Esophagus (tissue), 2 donors: ENCODE data around the gene RPL18. TPM values are rescaled to one million over a fixed set of nuclear protein-coding genes. Genes with fewer than 3 reads are reported as not detected.
A peak's percentile ranks its signal among the peaks of the same experiment; 100 is the strongest.

Experiments used
- H3K27ac ChIP-seq, 2 donors: one replicate each; pipeline ENCODE4 v1.5.1; 2013; ENCODE audit warnings: low read depth in 2 of 2, mild to moderate bottlenecking in 2 of 2, inconsistent platforms in 1 of 2, low read length in 1 of 2, moderate library complexity in 1 of 2
- H3K27me3 ChIP-seq, 2 donors: one replicate each; pipeline ENCODE4 v1.6.1; 2013; ENCODE audit warnings: low read length in 2 of 2, control low read depth in 1 of 2, mild to moderate bottlenecking in 1 of 2; ENCODE audit not compliant: insufficient read depth in 2 of 2, control insufficient read depth in 1 of 2
- H3K36me3 ChIP-seq, 2 donors: one replicate each; pipeline ENCODE4 v1.6.1; 2013; ENCODE audit warnings: low read length in 1 of 2; ENCODE audit not compliant: control insufficient read depth in 2 of 2, insufficient read depth in 2 of 2
- H3K4me1 ChIP-seq, 2 donors: one replicate each; pipeline ENCODE4 v1.6.1; 2013; ENCODE audit warnings: low read length in 1 of 2; ENCODE audit not compliant: control insufficient read depth in 2 of 2, insufficient read depth in 2 of 2
- H3K4me3 ChIP-seq, 2 donors: one replicate each; pipeline ENCODE4 v1.5.1; 2013; ENCODE audit warnings: low read length in 2 of 2, mild to moderate bottlenecking in 2 of 2, low read depth in 1 of 2, moderate library complexity in 1 of 2
- H3K9me3 ChIP-seq, 2 donors: one replicate each; pipeline ENCODE4 v1.6.1; 2013; ENCODE audit warnings: mild to moderate bottlenecking in 2 of 2, low read depth in 1 of 2, low read length in 1 of 2, moderate library complexity in 1 of 2; ENCODE audit not compliant: control insufficient read depth in 2 of 2, insufficient read depth in 1 of 2
- WGBS, 2 donors: extraction: QIAGEN DNeasy Blood & Tissue Kit; methylation state at CpG; one replicate each; pipeline ENCODE4 v1.1.7; 2013; 5-methylcytosine and 5-hydroxymethylcytosine counted together
- polyA plus RNA-seq, 2 donors: library from polyadenylated mRNA; stranded (reverse); fragments of 200-250 nt; gene quantifications; one replicate each; pipeline ENCODE4 v1.2.3, GENCODE V29; 2013
- donor health status: healthy with polysubstance abuse.
- donor health status: Bipolar disorder and iron deficiency.

Gene RPL18
- polyA plus RNA-seq, 2 donors: 2,667 to 2,860 TPM

DNA sequence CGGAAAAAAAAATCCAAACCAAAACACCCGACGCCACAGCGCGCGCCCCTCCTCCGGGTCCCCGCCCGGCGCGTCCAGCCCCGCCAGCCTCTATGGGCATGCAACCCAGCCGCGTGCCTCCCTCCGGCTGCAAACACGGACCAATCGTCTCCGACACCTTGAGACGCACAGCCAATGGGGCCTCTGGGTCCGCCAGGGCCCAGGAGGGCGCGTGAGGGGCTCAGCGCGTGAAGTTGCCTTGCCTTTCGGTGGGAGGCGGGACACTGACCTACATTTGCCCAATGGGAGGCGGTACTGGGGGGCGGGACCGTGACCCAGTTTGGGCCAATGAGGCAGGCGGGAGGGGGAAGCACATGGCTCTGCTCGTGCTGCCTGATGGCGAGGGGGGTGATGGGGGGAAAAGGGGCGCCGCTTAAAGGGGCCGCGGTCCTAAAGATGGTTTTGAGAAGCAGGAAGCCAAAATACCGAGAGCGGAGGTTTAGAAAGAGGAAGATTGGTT is 18.5 kb upstream of the RPL18 start:
- Histone ChIP-seq H3K4me1 (peaks cover 0 to 10% of the 10 kb centered on the region in 2 donors), H3K27ac (peak overlapping the region; percentile 98 to 99), H3K27me3 (no peaks in the 10 kb centered on the region), H3K4me3 (peak overlapping the region; percentile 61 to 65), H3K9me3 (no peaks in the 10 kb centered on the region), H3K36me3 (no peaks in the 10 kb centered on the region)
- WGBS, 2 donors: 0 to 1% methylated on average over 36 to 38 of the region's 38 CpGs

DNA sequence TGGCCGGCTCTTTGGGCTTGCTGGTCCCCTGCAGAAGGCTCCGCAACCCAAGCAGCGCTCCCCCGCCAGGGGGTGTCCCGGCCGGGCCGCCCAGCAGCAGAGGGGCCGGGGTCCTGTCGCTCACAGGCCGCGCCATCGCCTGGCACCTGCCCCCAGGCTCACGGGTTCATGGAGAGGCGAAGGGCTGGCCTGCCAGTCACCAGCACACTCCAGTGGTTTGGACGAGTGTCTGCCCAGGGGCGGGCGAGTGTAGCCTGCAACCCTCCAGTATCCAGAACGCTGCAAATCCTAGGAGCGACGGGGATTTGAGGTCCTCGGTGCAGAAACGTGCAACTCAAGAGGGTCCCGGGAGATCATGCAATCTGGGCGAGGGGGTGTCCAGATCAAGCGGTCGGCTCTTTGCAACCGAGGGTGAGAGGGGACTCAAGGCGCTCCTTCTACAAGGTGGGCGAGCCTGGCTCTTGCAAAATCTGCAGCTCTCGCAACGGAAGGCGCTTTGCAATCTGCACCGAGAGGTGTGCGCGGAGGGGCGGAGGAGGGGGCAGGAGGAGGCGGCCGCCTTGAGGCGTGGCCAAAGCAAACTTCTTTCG is 18.0 kb upstream of the RPL18 start, which contains the start of gene DBP:
Gene DBP, minus strand, starts transcription at position 521 of the 590 bp plus-strand sequence. Its CDS starts 385 bp downstream, at position 136.
- Histone ChIP-seq H3K36me3 (no peaks in the 10 kb centered on the region), H3K9me3 (no peaks in the 10 kb centered on the region), H3K4me1 (peaks cover 0 to 10% of the 10 kb centered on the region in 2 donors), H3K27ac (peak within 1 kb of the TSS; percentile 98 to 99), H3K27me3 (no peaks in the 10 kb centered on the region), H3K4me3 (peak within 1 kb of the TSS; percentile 61 to 65)
- 0 to 1% methylated on average over 39 to 40 of the region's 40 CpGs for WGBS, 2 donors

DNA sequence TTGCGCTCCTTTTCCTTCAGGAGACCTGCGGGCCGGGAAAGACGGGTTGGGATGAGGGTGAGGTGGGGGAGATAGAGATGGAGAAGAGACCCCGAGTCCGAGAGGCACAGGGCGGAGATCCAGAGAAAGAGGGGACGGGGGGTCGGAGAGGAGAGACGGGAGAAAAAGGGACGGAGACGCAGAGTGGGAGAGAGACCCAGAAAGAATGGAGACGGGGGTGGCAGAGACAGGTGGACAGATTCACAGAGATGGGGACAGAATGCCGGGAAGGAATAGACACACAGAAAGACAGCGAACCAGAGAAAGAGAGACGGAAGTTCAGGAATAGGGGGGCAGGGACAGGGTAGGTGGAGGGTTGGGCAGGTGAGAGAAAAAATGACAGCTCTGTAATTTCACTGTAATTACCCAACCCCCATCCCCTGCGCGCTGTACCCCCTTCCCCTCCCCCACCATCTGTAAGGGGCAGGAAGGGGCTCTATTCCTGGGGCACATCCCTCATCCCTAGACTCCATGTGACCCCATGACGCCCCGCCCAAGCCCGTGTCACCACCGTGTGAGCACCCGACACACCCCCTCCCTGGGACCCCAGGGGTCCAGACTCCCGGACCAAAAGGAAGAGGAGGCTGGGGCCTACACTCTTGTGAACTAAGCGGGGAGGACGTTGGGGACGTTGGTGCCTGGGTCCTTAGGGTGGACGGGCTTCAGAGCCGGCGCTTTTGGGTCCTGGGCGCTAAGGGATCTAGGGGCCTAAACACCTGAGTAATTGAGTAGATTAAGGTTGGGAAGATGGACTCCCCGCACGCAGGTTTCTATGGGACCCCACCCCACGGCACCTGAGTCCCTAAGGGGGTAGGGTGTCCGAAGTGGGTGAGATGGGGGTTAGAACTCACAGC is 17.2 kb upstream of the RPL18 start:
- H3K9me3 ChIP-seq: no peaks in the 10 kb centered on the region

DNA sequence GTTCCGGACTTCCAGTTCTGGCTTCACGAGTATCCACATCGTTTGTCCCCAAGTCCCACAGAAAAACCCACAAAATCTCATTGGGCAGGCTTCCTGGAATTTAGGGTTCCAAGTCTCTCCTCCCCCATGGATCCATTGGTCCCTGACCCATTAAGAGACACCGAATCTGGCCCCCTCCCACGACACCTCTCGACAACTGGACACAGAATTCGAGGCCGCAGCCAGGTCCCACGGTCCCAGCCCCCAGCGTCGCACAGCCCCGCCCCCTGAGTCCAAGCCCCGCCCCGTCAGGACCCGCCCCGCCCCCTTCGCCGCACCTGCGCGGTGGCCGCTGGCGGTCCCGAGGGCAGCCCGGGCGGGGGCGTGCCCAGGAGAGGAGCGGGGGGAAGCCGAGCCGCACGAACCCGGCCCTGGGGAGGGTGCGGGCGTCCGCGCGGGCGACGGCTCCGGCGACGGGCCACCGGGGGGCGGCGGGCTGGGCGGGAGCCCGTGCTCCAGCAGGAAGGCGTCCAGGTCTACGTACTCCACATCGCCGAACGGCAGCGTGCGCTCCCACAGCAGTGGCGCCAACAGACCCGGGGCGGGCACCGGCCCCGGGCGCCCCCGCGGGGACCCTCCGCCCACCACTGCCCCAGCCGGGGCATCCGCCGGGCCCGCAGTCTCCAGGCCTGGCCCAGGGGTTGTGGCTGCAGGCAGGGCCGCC is 16.4 kb upstream of the RPL18 start:
- H3K4me1 ChIP-seq: peaks cover 0 to 10% of the 10 kb centered on the region in 2 donors
- no peaks in the 10 kb centered on the region for H3K9me3 ChIP-seq
- peak overlapping the region; percentile 98 to 99 for H3K27ac ChIP-seq
- H3K27me3 ChIP-seq: no peaks in the 10 kb centered on the region
- WGBS, 2 donors: 1% methylated on average over 60 to 67 of the region's 67 CpGs
- H3K4me3 ChIP-seq: peak overlapping the region; percentile 61 to 65
- no peaks in the 10 kb centered on the region for H3K36me3 ChIP-seq

More for the DNA sequence above, 17.2 kb upstream of the RPL18 start:
- no peaks in the 10 kb centered on the region for H3K36me3 ChIP-seq
- H3K4me3 ChIP-seq: peak overlapping the region; percentile 61 to 65
- peaks cover 0 to 10% of the 10 kb centered on the region in 2 donors for H3K4me1 ChIP-seq
- WGBS, 2 donors: 1 to 2% methylated on average over 35 of the region's 35 CpGs
- H3K27me3 ChIP-seq: no peaks in the 10 kb centered on the region
- H3K27ac ChIP-seq: peak overlapping the region; percentile 98 to 99

DNA sequence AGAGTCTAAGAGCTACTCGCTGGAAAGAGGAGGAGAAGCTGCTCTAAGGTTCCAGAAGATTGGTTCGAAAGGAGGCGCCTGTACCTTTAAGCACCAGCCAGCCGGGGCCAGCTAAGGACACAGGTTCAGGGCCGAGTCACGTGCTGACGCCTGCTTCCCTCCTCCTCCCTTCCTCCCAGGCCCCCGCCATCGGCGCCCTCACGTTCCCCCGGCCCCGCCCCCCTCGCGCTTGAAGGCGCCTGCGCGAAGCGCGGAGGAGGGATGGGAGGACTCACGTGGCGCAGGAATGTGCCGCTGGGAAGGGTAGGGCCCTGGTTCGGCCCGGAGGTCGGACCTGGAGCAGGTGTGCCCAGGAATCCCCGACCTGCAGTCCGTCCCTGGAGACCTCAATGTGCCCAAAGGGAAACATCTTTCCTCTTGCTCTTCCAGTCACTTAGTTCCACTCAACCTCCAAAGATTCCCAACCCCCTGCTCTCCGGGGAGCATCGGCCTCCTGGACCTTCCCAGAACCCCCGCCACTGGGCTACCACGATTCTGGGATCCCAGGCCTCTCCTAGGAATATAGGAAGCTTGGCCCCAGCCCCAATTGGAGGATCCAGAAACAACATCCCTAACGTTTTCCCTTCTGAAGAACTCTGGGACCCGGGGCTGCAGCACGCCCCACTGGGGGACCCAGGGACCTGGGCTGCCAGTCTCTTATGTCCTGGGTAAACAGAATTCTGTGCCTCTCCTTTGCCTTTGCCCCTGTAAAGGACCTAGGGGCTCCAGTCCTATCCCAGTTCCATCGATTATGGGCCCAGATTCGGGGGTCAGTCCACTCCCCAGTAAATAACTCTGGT is 15.7 kb upstream of the RPL18 start:
- Histone ChIP-seq H3K4me1 (peaks cover 0 to 13% of the 10 kb centered on the region in 2 donors), H3K4me3 (peak overlapping the region; percentile 20 to 65), H3K27me3 (no peaks in the 10 kb centered on the region), H3K9me3 (no peaks in the 10 kb centered on the region), H3K36me3 (peaks cover 0 to 7% of the 10 kb centered on the region in 2 donors), H3K27ac (peak overlapping the region; percentile 98 to 99)
- whole genome bisulfite sequencing, 2 donors: 4% methylated on average over 36 to 37 of the region's 37 CpGs

DNA sequence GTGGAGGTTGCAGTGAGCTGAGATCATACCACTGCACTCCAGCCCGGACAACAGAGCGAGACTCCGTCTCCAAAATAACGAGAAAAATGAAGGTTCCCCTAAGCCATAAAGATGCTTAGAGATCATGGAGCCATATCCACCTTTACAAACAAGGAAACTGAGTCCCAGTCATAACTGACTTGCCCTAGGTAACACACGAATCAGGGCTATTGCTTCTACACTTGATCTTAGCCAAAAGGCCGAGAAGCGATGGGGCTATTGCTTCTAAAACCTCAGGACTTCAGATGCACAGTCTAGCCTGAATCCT is 15.0 kb upstream of the RPL18 start:
- Histone ChIP-seq H3K4me3 (no peak overlapping the region), H3K9me3 (no peaks in the 10 kb centered on the region), H3K4me1 (peaks cover 0 to 13% of the 10 kb centered on the region in 2 donors), H3K27ac (peak overlapping the region; percentile 93 to 99), H3K36me3 (peaks cover 0 to 7% of the 10 kb centered on the region in 2 donors), H3K27me3 (no peaks in the 10 kb centered on the region)
- WGBS, 2 donors: 33 to 35% methylated on average over 7 of the region's 7 CpGs

DNA sequence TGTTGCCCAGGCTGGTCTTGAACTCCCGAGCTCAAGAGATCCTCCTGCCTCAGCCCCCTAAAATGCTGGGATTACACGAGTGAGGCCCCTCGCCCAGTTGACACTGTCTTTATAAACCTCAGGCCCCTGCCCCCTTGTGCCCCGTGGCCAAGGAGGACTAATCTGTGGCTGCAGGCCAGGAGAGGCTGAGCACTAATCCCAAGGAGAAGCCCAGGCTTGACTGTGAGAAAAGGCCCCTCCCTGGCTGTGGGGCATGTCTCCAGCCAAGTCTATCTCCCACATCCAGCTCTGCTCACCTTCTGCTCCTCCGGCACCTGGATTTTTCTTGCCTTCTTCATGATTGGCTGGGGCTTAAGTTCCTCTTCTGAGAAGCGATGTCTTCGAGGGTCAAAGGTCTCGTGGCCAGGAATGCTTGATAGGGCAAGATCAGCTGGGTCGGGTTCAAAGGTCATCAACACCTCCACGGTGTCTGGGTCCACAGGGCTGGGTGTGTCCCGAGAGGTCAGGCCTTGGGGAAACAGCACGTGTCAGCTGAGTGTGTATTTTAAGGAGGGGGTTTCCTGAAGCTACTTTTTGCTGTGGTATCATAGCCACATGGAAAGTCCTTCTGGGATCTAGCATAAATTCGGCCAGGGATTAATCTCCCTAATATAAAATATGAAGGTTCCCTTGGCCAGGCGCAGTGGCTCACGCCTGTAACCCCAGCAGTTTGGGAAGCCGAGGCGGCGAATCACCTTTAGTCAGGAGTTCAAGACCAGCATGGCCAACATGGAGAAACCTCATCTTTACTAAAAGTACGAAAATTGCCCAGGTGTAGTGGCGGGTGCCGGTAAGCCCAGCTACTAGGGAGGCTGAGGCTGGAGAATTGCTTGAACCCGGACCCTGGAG is 14.4 kb upstream of the RPL18 start:
- Histone ChIP-seq H3K4me3 (no peak overlapping the region), H3K4me1 (peaks cover 0 to 10% of the 10 kb centered on the region in 2 donors)
- WGBS, 2 donors: 51 to 52% methylated on average over 22 of the region's 22 CpGs

DNA sequence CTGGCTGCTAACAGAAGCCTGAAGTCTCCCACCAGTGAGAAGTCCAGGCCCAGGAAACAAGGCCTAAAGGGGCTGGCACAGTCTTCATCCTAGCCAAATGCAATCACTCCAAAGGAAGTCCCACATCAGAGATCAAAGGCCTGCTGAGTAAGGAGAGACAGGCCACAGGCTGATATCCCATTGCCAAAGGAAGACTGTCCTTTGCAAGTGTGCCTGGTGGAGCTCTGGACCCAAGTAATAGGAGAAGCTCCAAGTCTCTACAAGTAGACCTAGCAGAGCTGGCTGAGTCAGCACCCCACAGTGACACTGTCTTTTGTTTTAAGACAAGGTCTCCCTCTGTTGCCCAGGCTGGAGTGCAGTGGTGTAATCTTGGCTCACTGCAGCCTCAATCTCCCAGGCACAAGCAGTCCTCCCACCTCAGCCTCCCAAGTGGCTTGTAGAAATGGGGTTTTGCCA is 13.7 kb upstream of the RPL18 start:
- Histone ChIP-seq H3K4me1 (peaks cover 0 to 10% of the 10 kb centered on the region in 2 donors), H3K27ac (peak overlapping the region; percentile 93 to 99), H3K27me3 (no peaks in the 10 kb centered on the region), H3K36me3 (peaks cover 0 to 7% of the 10 kb centered on the region in 2 donors), H3K4me3 (no peak overlapping the region), H3K9me3 (no peaks in the 10 kb centered on the region)

More for the DNA sequence above, 14.4 kb upstream of the RPL18 start:
- Histone ChIP-seq H3K36me3 (peaks cover 0 to 7% of the 10 kb centered on the region in 2 donors), H3K27me3 (no peaks in the 10 kb centered on the region), H3K9me3 (no peaks in the 10 kb centered on the region), H3K27ac (peak overlapping the region; percentile 93 to 99)
